NT2/D1 (cell line): ENCODE measurements around the gene RAB8B.

ENCODE experiments used
- DNase-seq: peaks from one replicate; pipeline ENCODE4 v3.0.0-alpha.2; 2011; ENCODE audit warnings: low read depth, low spot score
- H3K27me3 ChIP-seq: 2 replicates; pipeline ENCODE4 v1.6.0; 2011; ENCODE audit warnings: mild to moderate bottlenecking; ENCODE audit not compliant: insufficient read length, insufficient read depth
- H3K36me3 ChIP-seq: 2 replicates; pipeline ENCODE4 v1.6.1; 2011; ENCODE audit warnings: mild to moderate bottlenecking, low read length, mixed read lengths; ENCODE audit not compliant: insufficient read depth, insufficient read length
- H3K4me1 ChIP-seq: 2 replicates; pipeline ENCODE4 v1.5.1; 2011; ENCODE audit not compliant: insufficient read depth, insufficient read length
- H3K4me3 ChIP-seq: 2 replicates; pipeline ENCODE4 v1.5.1; 2011; ENCODE audit warnings: low read depth; ENCODE audit not compliant: insufficient read length
- H3K9ac ChIP-seq: 2 replicates; pipeline ENCODE4 v1.6.0; 2011; ENCODE audit warnings: low read depth; ENCODE audit not compliant: insufficient read length
- H3K9me3 ChIP-seq: 2 replicates; pipeline ENCODE4 v1.5.1; 2011; ENCODE audit warnings: mild to moderate bottlenecking, low read length; ENCODE audit not compliant: insufficient read depth
- SUZ12 ChIP-seq: IDR thresholded peaks from 2 replicates; pipeline ENCODE4 v1.6.1; 2011; ENCODE audit not compliant: insufficient read length, insufficient read depth; ENCODE audit errors: extremely low read depth
- YY1 ChIP-seq: IDR thresholded peaks from 2 replicates; pipeline ENCODE4 v1.6.1; 2011; ENCODE audit not compliant: insufficient read length, insufficient read depth
- ZNF274 ChIP-seq: IDR thresholded peaks from 2 replicates; pipeline ENCODE4 v1.6.1; 2011; ENCODE audit warnings: mild to moderate bottlenecking, low read depth, low read length

RAB8B gene

DNA sequence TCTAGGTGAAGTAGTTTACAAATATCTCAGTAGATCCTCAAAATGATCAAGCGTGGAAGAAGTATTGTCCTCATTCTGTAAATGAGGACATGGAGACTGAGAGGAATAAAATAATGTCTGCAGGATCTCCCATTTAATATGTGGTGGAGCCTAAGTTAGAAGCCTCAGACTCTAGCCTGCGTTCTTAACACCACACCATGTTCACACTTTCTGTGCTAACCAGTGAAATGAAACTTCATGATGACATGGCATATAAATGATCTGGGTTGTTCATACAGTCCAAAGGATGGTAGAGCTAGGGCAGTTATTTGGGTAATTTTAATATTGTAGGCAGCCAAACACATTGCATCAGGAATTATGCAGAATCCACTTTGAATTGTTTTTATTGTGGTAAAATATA, 62.9 kb downstream of the RAB8B start:
- Histone ChIP-seq H3K36me3 (peaks cover 4% of the 10 kb centered on the region), H3K9ac (no peak overlapping the region), H3K9me3 (no peaks in the 10 kb centered on the region), H3K4me1 (peaks cover 1% of the 10 kb centered on the region), H3K4me3 (no peak overlapping the region), H3K27me3 (no peaks in the 10 kb centered on the region)
- no peak for DNase-seq
- no peak for TF ChIP-seq SUZ12
- TF ChIP-seq YY1 = no peak
- TF ChIP-seq ZNF274 = no peak

DNA sequence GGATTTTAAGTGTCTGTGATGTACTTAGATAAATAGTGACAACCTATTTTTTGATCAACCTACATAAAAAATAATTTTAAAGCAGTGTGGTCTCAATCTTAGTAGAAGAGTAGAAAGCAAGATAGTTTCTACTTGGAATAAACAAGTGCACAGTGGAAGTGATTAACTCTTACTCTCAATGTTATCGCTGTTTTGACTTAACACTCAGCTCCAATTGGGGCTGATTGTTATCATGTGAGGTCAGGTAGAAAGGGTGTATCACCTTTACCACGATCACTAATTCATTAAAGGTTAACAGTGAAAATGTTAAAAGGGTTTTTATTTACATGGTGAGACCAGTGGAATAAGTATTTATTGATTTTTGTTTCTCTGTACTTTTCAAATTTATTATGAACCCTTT, 65.6 kb downstream of the RAB8B start:
- DNase-seq = no peak
- peaks cover 3% of the 10 kb centered on the region for H3K4me1 ChIP-seq
- no peaks in the 10 kb centered on the region for H3K27me3 ChIP-seq
- no peak overlapping the region for H3K9ac ChIP-seq
- peaks cover 11% of the 10 kb centered on the region for H3K9me3 ChIP-seq
- TF ChIP-seq ZNF274 (no peak), SUZ12 (no peak), YY1 (no peak)
- peaks cover 8% of the 10 kb centered on the region for H3K36me3 ChIP-seq
- no peak overlapping the region for H3K4me3 ChIP-seq

DNA sequence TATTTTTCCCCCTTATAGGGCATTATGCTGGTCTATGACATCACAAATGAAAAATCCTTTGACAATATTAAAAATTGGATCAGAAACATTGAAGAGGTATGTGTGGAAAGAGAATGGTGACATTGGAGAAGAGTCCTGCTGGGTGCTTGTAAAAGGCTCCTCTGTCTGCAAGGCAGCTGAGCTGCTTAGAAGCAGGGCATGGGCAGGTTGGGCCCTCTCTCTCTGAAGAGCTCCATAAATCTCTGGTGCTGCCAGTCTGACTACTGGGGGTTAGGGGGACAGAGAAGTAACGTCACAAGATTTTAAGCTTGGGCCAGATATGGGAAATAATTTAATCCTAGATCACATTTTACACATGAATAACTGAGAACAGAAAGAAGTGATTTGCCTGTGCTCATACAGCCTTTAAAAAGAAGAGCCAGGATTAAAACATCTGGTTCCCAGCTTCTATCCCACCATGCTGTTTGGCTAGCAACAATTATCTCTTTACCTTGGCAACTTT, 66.1 kb downstream of the RAB8B start:
- Histone ChIP-seq H3K4me1 (peaks cover 3% of the 10 kb centered on the region), H3K9ac (no peak overlapping the region), H3K4me3 (no peak overlapping the region), H3K27me3 (no peaks in the 10 kb centered on the region), H3K9me3 (peaks cover 11% of the 10 kb centered on the region), H3K36me3 (peaks cover 11% of the 10 kb centered on the region)
- TF ChIP-seq ZNF274 (no peak), YY1 (no peak), SUZ12 (no peak)
- no peak for DNase-seq

DNA sequence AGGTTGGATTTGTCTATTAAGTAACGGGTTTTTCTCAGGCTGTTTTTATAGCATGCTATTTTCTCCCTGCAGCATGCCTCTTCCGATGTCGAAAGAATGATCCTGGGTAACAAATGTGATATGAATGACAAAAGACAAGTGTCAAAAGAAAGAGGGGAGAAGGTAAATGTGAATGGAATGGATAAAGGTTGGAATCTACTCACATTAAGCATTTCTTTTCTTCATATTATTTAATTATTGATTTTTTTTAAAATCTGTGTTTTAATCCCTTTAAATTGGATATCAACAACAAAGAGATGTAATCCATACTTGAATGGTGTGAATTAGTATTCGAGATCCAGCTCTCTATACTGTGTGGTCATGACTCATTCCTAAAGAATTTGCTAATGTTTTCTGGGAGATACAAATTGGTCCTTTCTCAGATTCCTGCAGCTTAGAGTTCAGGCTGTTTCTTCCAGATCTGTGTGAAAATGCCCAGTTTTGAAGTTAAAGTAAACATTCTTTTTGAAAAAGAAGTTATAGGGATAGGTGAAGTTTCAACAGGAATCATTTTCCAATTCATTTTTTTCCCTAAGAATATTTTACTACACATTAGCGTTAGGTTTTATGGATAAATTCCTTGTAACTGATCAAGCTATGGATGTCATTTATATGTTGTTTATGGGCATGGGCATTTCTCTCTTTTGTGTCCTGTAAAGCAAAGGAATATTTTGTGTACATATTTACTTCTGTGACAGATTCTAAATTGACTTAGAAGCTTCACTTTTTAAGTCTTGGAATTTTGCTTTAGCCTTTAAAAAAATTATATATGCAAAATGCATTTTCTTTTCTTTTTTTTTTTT, 67.2 kb downstream of the RAB8B start:
- peaks cover 3% of the 10 kb centered on the region for H3K4me1 ChIP-seq
- peaks cover 15% of the 10 kb centered on the region for H3K36me3 ChIP-seq
- H3K4me3 ChIP-seq = no peak overlapping the region
- H3K9me3 ChIP-seq = peaks cover 11% of the 10 kb centered on the region
- peak; percentile 69 for DNase-seq
- TF ChIP-seq ZNF274 = no peak
- no peaks in the 10 kb centered on the region for H3K27me3 ChIP-seq
- H3K9ac ChIP-seq = peak overlapping the region; percentile 16

GRCh38 chr15:63258658-63259057, 69.3 kb downstream of the RAB8B start:
- Histone ChIP-seq H3K9ac (no peak overlapping the region), H3K36me3 (peaks cover 20% of the 10 kb centered on the region), H3K9me3 (peaks cover 11% of the 10 kb centered on the region), H3K27me3 (no peaks in the 10 kb centered on the region), H3K4me3 (no peak overlapping the region), H3K4me1 (peaks cover 3% of the 10 kb centered on the region)
- TF ChIP-seq SUZ12 = no peak
- no peak for DNase-seq

- peaks cover 25% of the 10 kb centered on the region for H3K36me3 ChIP-seq
- peaks cover 11% of the 10 kb centered on the region for H3K9me3 ChIP-seq
- no peaks in the 10 kb centered on the region for H3K27me3 ChIP-seq
- no peak overlapping the region for H3K4me3 ChIP-seq
- no peak overlapping the region for H3K9ac ChIP-seq
- no peak for TF ChIP-seq YY1
- no peak for TF ChIP-seq ZNF274
- no peak for TF ChIP-seq SUZ12
- peaks cover 3% of the 10 kb centered on the region for H3K4me1 ChIP-seq
- DNase-seq = no peak
Measured at GRCh38 chr15:63260791-63261190, 71.4 kb downstream of the RAB8B start.

GRCh38 chr15:63261311-63261710, 71.9 kb downstream of the RAB8B start:
- H3K4me1 ChIP-seq = peaks cover 3% of the 10 kb centered on the region
- H3K36me3 ChIP-seq = peaks cover 25% of the 10 kb centered on the region
- H3K9me3 ChIP-seq = peaks cover 11% of the 10 kb centered on the region
- DNase-seq = no peak
- no peak overlapping the region for H3K4me3 ChIP-seq
- H3K9ac ChIP-seq = no peak overlapping the region
- H3K27me3 ChIP-seq = no peaks in the 10 kb centered on the region
- no peak for TF ChIP-seq YY1
- TF ChIP-seq ZNF274 = no peak
- TF ChIP-seq SUZ12 = no peak
